Neural crest cell (in vitro differentiated cells): ENCODE results near the gene HSPB3. TPM values are rescaled to one million over a fixed set of nuclear protein-coding genes. Genes with fewer than 3 reads are reported as not detected.

ENCODE experiments used
- DNase-seq: peaks from one replicate; pipeline ENCODE4 v3.0.0; 2021; ENCODE audit warnings: low read depth, mixed read lengths, low spot score
- H3K27ac Mint-ChIP-seq: one replicate; pipeline ENCODE4 v1.8.0; 2021; ENCODE audit warnings: mild to moderate bottlenecking, mixed read lengths; ENCODE audit not compliant: unreplicated experiment
- H3K27me3 Mint-ChIP-seq: 2 replicates; pipeline ENCODE4 v1.8.0; 2021; ENCODE audit warnings: low read depth, mild to moderate bottlenecking, mixed read lengths
- H3K36me3 Mint-ChIP-seq: 2 replicates; pipeline ENCODE4 v1.8.0; 2021; ENCODE audit warnings: low read depth, mild to moderate bottlenecking, mixed read lengths
- H3K4me1 Mint-ChIP-seq: 2 replicates; pipeline ENCODE4 v1.8.0; 2021; ENCODE audit warnings: mixed read lengths
- H3K4me3 Mint-ChIP-seq: one replicate; pipeline ENCODE4 v1.8.0; 2021; ENCODE audit warnings: mild to moderate bottlenecking, mixed read lengths
- H3K9me3 Mint-ChIP-seq: 2 replicates; pipeline ENCODE4 v1.8.0; 2021; ENCODE audit warnings: mixed read lengths
- CTCF ChIP-seq: fragments of 200-600 bp; sonication (generic); conservative IDR thresholded peaks from 2 replicates; pipeline ENCODE4 v1.5.0; 2021; ENCODE audit warnings: antibody characterized with exemption, mild to moderate bottlenecking
- long read RNA-seq: library from polyadenylated mRNA; unstranded; transcript quantifications from one replicate; pipeline ENCODE4 v2.0.0, GENCODE V29; 2020
- total RNA-seq: library from RNA; stranded (reverse); gene quantifications from 2 replicates; pipeline ENCODE4 v1.2.1, GENCODE V29; 2021

The HSPB3 gene
- not detected in 2 replicates for total RNA-seq
- long read RNA-seq: 0 reads

DNA sequence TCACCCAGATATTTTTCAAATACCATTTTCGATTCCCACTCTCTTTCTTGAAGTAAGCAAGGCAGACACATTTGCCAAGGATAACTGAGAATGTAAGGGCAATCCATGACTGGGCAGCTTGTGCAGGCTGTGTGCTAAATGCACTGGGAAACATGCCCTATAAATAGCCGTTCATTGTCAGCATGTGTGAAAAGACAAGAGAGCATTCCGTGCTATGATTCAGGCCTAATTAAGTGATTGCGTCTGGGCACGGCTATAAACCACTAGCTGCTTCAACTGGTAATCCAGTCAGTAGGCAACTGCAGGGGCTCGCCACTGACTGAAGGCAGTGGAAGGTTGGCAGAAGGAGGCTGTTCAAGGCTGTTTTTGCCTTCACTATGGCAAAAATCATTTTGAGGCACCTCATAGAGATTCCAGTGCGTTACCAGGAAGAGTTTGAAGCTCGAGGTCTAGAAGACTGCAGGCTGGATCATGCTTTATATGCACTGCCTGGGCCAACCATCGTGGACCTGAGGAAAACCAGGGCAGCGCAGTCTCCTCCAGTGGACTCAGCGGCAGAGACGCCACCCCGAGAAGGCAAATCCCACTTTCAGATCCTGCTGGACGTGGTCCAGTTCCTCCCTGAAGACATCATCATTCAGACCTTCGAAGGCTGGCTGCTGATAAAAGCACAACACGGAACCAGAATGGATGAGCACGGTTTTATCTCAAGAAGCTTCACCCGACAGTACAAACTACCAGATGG is at the start of gene HSPB3:
HSPB3 (plus strand) TSS at position 287 of the 745 bp plus-strand sequence; CDS start at position 378, 91 bp downstream.
- no peak for TF ChIP-seq CTCF
- H3K36me3 Mint-ChIP-seq: peaks cover 5% of the 10 kb centered on the region
- H3K27me3 Mint-ChIP-seq: no peaks in the 10 kb centered on the region
- peaks cover 23% of the 10 kb centered on the region for H3K4me1 Mint-ChIP-seq
- H3K4me3 Mint-ChIP-seq: no peak within 1 kb of the TSS
- DNase-seq: no peak
- H3K9me3 Mint-ChIP-seq: no peaks in the 10 kb centered on the region
- no peak within 1 kb of the TSS for H3K27ac Mint-ChIP-seq

GRCh38 chr5:54411176-54411575 is 44.3 kb upstream of the HSPB3 start:
- Mint-ChIP-seq H3K4me1 (no peaks in the 10 kb centered on the region), H3K27ac (no peak overlapping the region), H3K27me3 (no peaks in the 10 kb centered on the region), H3K9me3 (no peaks in the 10 kb centered on the region), H3K4me3 (no peak overlapping the region), H3K36me3 (no peaks in the 10 kb centered on the region)
- DNase-seq: no peak
- no peak for TF ChIP-seq CTCF

GRCh38 chr5:54412913-54413312 is 42.6 kb upstream of the HSPB3 start:
- no peaks in the 10 kb centered on the region for H3K4me1 Mint-ChIP-seq
- no peak overlapping the region for H3K4me3 Mint-ChIP-seq
- no peak for TF ChIP-seq CTCF
- H3K27me3 Mint-ChIP-seq: no peaks in the 10 kb centered on the region
- DNase-seq: no peak
- no peaks in the 10 kb centered on the region for H3K9me3 Mint-ChIP-seq
- H3K36me3 Mint-ChIP-seq: no peaks in the 10 kb centered on the region
- no peak overlapping the region for H3K27ac Mint-ChIP-seq

DNA sequence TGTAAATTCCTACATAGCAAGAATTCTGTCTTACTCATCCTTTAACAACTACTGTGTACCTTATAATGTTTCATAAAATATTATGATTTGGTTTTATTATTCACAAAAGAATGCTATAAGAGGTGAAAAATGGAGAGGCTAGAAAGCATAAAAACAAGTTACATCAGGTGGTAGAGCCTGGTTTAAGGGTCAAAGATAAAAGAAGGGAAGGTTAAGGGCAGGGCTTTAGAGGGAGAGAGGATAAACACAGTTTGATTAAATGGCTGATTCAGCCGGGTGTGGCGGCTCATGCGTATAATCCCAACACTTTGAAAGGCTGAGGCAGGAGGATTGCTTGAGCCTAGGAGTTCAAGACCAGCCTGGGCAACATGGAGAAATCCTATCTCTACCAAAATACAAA is 40.4 kb upstream of the HSPB3 start:
- Mint-ChIP-seq H3K4me1 (no peaks in the 10 kb centered on the region), H3K27me3 (no peaks in the 10 kb centered on the region), H3K36me3 (no peaks in the 10 kb centered on the region), H3K9me3 (peaks cover 2% of the 10 kb centered on the region), H3K27ac (no peak overlapping the region), H3K4me3 (no peak overlapping the region)
- no peak for TF ChIP-seq CTCF
- no peak for DNase-seq

GRCh38 chr5:54415896-54416601 is 39.5 kb upstream of the HSPB3 start:
- DNase-seq: no peak
- Mint-ChIP-seq H3K27me3 (no peaks in the 10 kb centered on the region), H3K9me3 (peaks cover 2% of the 10 kb centered on the region), H3K4me1 (no peaks in the 10 kb centered on the region), H3K4me3 (no peak overlapping the region), H3K27ac (no peak overlapping the region), H3K36me3 (no peaks in the 10 kb centered on the region)
- TF ChIP-seq CTCF: no peak
